ENCODE results near the gene MATN3. TPM values are rescaled to one million over a fixed set of nuclear protein-coding genes. Genes with fewer than 3 reads are reported as not detected.

The MATN3 gene
- total and polyA plus RNA-seq, 2 of the 13 experiments (the other 11 are each of a cell fraction or from before 2014, with no cell fraction given), result 36.1 to 208 TPM

- TF ChIP-seq PLRG1 (conservative IDR thresholded peaks at IDR 0.05) (no peak), CCAR2 (optimal IDR thresholded peaks at IDR 0.05; ENCODE audit: low read depth, low read length) (no peak), SSRP1 (CRISPR knock-in tag; IDR thresholded peaks at IDR 0.05) (peak; percentile 83), MAFF (IDR thresholded peaks at IDR 0.05; ENCODE audit: low read depth, low read length) (no peak), ZNF276 (CRISPR knock-in tag; IDR thresholded peaks at IDR 0.05; ENCODE audit: low read depth) (peak; percentile 97), SNAPC5 (CRISPR knock-in tag; IDR thresholded peaks at IDR 0.05; ENCODE audit: borderline replicate concordance) (peak; percentile 73; the same call in 1 of the 2 replicates), RNF2 (conservative IDR thresholded peaks at IDR 0.05; ENCODE audit: low read depth) (peak; percentile 87), FOSL2 (CRISPR knock-in tag; IDR thresholded peaks at IDR 0.05) (peak; percentile 78), NFYB (CRISPR knock-in tag; IDR thresholded peaks at IDR 0.05) (peak; percentile 100), MIER2 (CRISPR knock-in tag; IDR thresholded peaks at IDR 0.05) (no peak), ZKSCAN1 (IDR thresholded peaks at IDR 0.05; ENCODE audit: low read length) (peak; percentile 31; the same call in 1 of the 2 replicates), ZNF879 (CRISPR knock-in tag; IDR thresholded peaks at IDR 0.05) (no peak), GABPB1 (CRISPR knock-in tag; IDR thresholded peaks at IDR 0.05) (peak; percentile 80), ZNF547 (CRISPR knock-in tag; IDR thresholded peaks at IDR 0.05) (peak; percentile 93; the same call in 1 of the 2 replicates), LRRFIP1 (CRISPR knock-in tag; conservative IDR thresholded peaks at IDR 0.05) (no peak; the same call in 1 of the 2 replicates), ZNF318 (CRISPR knock-in tag; IDR thresholded peaks at IDR 0.05) (peak; percentile 83; the same call in 1 of the 2 replicates), ZFP36L2 (CRISPR knock-in tag; IDR thresholded peaks at IDR 0.05) (no peak), ZFP36L1 (CRISPR knock-in tag; IDR thresholded peaks at IDR 0.05) (peak; percentile 93)
These were observed 39.2 kb upstream of the MATN3 start, which contains the start of gene LAPTM4A (continued) for GRCh38 chr2:20051532-20052228.

Measured in HepG2 (cell line).